Cortex of kidney (tissue), 1 donor: ENCODE data around the gene DNMT1.

Source experiments
- DNase-seq: peaks from one replicate; lab custom pipeline; 2025; lab: John Stamatoyannopoulos, UW

DNMT1 gene

DNA sequence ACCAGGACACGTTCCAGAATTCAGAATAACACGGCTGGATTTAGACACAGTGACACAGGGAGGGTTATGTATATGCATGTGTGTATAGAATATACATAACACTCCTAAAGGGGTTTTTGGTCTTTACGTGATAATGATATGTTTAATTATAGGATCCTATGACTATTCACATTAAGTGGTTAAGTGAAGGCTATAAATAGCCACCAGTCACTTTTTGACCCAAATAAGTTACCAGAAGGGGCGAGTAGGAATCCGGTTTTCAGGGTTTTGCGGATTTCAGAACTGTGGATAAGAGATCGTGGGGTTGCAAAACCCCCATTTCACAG, 99.2 kb downstream of the DNMT1 start:
- no peak for DNase-seq

GRCh38 chr19:10093295-10094186, 101.2 kb downstream of the DNMT1 start:
- DNase-seq: no peak

GRCh38 chr19:10092648-10093294, 102.0 kb downstream of the DNMT1 start:
- DNase-seq: no peak

GRCh38 chr19:10091895-10092641, 102.7 kb downstream of the DNMT1 start:
- no peak for DNase-seq

DNA sequence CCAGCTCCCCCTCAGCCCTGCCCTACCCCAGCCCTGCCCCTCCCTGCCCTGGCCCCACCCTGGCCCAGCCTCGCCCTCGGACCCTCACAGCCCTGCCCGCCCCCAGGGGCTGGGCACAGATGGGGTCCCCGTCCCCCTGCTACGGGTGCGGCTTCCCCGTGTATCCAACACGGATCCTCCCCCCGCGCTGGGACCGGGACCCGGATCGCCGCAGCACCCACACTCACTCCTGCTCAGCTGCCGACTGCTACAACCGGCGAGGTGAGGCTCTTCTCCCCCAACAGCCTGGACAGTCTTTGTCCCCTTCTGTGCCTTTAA, 103.4 kb downstream of the DNMT1 start:
- no peak for DNase-seq

DNA sequence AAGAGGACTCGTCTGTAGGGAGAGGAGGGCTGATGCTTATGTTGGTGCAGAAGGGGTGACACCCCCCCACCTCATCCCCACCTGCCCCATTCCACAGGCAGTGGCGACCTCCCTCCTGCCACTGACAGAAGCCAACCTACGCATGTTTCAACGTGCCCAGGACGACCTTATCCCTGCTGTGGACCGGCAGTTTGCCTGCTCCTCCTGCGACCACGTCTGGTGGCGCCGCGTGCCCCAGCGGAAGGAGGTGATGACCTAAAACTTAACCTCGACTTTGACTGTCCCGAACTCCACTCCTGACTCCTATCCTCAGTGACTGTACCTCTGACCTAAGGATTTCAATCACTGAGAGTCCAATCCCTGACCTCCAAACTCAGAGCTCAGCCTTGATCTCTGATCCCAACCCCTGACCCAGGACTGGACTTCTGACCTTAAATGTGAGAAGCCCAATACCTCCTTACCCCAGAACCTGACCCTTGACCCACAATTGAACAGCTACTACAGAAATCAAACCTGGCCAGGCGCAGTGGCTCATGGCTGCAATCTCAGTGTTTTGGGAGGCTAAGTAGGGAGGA, 104.9 kb downstream of the DNMT1 start:
- no peak for DNase-seq

DNA sequence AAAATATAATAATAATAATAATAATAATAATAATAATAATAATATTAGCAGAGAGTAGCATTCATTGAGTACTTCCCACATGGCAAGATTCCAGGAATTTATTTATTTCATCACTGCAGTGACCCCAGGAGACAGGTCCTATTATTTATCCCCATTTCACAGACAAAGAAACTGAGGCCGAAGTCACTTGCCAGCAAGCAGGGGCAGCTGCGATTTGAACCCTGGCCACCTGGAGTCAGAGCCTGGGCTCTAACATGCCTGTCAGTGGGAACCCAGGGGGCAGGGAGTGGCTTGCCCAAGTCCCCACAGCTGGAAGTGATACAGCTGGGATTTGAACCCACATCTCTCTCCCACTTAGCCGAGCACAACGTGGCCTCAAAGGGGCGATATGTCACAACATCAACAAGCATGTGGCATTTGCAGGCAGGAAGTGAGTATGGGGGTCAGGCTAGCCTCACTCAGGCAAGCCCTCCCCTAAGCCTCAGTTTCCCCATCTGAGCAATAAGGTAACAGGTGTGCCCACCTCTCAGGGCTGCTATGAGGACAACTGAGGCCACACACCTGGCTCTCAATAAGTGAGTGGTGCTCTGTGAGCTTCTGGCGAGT, 105.7 kb downstream of the DNMT1 start:
- no peak for DNase-seq

DNA sequence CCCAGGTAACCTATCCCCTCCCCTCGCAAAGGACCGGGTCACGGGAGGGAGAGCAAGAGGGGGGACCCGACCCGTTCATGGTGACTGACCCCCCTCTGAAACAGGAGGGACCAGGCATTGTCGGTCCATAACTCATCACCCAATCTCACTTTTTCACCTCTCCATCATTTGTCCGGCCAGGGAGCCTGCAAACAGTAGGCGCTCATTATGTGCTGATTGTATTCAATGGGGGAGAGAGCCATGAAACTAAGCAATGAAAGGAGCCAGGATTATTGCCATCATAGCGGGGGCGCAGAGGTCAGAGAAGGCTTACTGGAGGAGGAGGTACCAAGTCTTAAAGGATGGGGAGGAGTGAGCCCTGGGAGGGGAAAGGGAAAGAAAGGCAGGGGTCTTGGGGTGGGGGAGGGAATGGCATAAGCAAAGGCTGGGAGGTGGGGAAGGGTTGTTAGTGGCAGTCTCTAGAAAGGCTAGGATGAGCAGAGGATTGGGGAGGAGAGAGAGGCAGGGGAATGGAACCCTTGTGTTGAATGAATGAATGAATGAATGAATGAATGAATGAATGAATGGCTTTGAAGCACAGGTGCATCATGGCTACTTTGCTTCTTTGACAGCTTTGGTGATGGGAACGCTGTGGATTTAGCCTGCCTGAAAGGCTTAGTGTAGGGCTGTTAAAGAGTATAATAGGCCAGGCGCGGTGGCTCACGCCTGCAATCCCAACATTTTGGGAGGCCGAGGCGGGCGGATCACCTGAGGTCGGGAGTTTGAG, 107.3 kb downstream of the DNMT1 start:
- DNase-seq: no peak

- no peak for DNase-seq
These were observed 108.1 kb downstream of the DNMT1 start for GRCh38 chr19:10086591-10087192.

GRCh38 chr19:10085641-10086590, 108.8 kb downstream of the DNMT1 start, which contains the start of gene SHFL:
Gene SHFL (plus strand): TSS chr19:10086317. CDS start chr19:10086428, 111 bp downstream.
- no peak for DNase-seq

GRCh38 chr19:10084803-10085202, 110.0 kb downstream of the DNMT1 start:
- DNase-seq: no peak

- no peak for DNase-seq
These were observed 110.8 kb downstream of the DNMT1 start for GRCh38 chr19:10083911-10084310.
